ENCODE results near the gene SORL1.
"Not testable (repeated sequence)": the region's sequence is repeated elsewhere in the genome, so short reads cannot be mapped to it uniquely, and the experiment has no call there.

The SORL1 gene, protein sequence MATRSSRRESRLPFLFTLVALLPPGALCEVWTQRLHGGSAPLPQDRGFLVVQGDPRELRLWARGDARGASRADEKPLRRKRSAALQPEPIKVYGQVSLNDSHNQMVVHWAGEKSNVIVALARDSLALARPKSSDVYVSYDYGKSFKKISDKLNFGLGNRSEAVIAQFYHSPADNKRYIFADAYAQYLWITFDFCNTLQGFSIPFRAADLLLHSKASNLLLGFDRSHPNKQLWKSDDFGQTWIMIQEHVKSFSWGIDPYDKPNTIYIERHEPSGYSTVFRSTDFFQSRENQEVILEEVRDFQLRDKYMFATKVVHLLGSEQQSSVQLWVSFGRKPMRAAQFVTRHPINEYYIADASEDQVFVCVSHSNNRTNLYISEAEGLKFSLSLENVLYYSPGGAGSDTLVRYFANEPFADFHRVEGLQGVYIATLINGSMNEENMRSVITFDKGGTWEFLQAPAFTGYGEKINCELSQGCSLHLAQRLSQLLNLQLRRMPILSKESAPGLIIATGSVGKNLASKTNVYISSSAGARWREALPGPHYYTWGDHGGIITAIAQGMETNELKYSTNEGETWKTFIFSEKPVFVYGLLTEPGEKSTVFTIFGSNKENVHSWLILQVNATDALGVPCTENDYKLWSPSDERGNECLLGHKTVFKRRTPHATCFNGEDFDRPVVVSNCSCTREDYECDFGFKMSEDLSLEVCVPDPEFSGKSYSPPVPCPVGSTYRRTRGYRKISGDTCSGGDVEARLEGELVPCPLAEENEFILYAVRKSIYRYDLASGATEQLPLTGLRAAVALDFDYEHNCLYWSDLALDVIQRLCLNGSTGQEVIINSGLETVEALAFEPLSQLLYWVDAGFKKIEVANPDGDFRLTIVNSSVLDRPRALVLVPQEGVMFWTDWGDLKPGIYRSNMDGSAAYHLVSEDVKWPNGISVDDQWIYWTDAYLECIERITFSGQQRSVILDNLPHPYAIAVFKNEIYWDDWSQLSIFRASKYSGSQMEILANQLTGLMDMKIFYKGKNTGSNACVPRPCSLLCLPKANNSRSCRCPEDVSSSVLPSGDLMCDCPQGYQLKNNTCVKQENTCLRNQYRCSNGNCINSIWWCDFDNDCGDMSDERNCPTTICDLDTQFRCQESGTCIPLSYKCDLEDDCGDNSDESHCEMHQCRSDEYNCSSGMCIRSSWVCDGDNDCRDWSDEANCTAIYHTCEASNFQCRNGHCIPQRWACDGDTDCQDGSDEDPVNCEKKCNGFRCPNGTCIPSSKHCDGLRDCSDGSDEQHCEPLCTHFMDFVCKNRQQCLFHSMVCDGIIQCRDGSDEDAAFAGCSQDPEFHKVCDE (N-terminal part only)

DNA sequence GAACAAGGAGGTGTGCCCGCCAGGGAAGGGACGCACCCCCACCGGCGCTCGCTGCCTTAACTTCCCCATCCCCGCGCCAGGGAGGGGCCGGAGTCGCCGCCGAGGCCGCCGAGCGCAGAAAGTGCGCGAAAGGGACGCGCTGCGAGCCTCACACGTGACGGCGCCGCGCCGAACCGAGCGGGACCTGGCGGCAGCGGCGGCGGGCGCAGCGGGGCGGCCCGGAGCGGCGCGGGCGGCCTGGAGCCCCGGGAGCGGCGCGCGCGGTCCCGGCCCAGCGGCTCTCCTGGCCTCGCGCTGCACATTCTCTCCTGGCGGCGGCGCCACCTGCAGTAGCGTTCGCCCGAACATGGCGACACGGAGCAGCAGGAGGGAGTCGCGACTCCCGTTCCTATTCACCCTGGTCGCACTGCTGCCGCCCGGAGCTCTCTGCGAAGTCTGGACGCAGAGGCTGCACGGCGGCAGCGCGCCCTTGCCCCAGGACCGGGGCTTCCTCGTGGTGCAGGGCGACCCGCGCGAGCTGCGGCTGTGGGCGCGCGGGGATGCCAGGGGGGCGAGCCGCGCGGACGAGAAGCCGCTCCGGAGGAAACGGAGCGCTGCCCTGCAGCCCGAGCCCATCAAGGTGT is at the start of gene SORL1:
Gene SORL1 (plus strand): TSS at position 329 of the 623 bp plus-strand sequence. CDS start 18 bp downstream, at position 347.
- peak; percentile 47 for DNase-seq (ENCODE audit: low read depth, low spot score)

DNA sequence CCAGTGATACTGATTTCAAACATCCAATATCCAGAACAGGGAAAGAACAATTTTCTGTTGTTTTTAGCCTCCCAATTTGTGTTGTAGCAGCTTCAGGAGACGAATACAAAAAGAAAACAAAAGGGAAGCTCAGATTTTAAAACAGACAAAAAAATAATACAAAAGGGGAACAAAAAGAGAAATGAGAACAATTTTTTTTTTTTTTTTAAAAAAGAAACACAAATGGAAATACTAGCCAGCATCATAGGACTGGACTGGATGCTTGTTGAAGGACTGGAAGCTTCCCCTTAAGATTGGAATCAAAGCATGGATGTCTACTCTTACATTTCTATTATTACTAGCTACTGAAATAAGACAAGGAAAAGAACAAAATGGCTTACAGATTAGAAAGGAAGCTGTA is 46.5 kb upstream of the SORL1 start:
- no peak for DNase-seq (ENCODE audit: low read depth, low spot score)

DNA sequence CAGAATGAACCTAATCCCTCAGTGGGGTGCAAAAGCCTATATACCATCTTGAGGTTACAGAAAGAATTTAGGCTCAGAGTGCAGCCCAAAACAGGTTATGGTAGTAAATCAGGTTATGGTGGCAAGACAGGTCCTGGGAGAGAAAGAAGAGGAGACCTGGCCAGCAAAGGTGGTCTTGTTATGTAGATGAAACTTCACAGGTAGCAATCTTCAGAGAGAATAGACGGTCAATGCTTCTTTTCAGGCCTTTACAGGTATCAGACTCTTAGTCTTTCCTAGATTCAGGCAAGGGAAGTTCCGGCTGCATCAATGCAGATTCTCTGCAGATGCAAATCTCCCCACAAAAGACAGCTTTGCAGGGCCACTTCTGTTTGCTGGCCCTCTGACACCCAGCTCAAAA is 45.8 kb upstream of the SORL1 start:
- no peak for DNase-seq (ENCODE audit: low read depth, low spot score)

DNA sequence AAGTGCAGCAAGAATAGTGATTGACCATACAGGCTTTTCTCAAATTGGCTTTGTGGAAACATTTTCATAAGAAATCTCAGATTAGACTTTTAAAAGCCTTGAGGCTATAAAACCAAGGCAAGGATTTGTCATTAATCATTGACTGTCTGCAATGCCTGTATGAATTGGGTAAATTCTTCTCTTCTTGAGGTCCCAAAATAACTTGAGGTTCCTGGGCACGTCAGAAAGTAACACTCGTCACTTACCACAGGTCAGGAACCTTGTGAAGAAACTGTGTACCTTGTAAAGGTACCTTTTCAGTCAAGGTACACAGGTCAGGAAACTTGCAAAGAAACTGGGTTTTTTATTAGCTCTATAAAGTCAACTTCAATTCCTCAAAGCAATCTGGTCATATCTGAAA is 43.3 kb upstream of the SORL1 start:
- no peak for DNase-seq (ENCODE audit: low read depth, low spot score)

DNA sequence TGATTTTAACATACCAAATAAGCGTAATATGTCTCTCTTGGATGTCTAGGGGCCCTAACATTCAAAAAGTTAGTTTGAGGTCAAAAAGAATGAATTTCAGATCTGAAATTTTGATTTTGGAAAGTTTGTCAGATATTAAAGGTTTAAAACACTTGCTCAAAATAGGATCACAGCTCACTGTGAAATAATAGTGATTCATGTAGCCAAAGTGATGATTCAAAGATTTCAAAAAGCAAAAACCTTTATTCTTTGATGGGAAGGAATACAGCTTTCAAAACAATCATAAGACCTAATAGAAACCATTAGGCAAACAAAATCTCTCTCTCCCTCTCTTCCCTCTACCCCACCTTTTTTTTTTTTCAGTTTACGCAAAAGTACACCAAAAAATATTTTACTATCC is 42.1 kb upstream of the SORL1 start:
- not testable (repeated sequence) for DNase-seq (ENCODE audit: low read depth, low spot score)

DNA sequence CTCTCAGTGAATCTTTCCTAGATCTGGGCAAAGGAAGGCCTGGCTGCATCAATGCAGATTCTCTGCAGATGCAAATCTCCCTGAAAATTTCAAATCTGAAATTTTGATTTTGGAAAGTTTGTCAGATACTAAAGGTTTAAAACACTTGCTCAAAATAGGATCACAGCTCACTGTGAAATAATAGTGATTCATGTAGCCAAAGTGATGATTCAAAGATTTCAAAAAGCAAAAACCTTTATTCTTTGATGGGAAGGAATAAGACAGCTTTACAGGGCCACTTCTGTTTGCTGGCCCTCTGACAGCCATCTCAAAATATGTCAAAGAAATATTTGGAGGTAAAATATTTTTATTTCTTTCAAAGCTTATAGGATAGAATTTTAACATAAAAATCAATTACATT is 40.8 kb upstream of the SORL1 start:
- DNase-seq (ENCODE audit: low read depth, low spot score) = not testable (repeated sequence)

DNA sequence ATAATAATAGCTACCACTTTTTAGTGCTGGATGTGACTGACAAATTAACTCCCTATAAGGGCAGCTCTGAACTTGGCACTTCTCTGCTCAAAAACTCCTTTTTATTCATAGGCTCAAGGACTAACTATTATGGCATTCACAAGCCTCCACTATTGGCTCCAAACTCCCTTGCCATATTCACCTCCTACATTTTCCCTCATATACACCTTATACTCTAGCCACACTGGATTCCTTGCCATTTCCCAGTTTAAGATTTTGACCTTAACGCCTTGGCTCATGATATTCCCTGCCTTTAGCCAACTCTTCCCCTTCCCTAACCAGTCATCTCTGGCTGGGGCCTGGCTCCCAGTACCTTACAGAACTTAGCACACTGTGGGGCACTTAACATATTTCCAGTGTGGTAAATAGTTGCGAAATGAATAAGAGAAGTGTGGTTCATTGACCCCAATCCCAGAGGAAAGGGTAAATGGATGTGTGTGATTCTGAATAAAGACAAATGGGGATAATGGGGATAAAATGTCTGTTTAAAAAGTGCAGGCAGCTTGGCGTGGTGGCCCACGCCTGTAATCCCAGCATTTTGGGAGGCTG is 40.0 kb upstream of the SORL1 start:
- DNase-seq (ENCODE audit: low read depth, low spot score) = no peak

DNA sequence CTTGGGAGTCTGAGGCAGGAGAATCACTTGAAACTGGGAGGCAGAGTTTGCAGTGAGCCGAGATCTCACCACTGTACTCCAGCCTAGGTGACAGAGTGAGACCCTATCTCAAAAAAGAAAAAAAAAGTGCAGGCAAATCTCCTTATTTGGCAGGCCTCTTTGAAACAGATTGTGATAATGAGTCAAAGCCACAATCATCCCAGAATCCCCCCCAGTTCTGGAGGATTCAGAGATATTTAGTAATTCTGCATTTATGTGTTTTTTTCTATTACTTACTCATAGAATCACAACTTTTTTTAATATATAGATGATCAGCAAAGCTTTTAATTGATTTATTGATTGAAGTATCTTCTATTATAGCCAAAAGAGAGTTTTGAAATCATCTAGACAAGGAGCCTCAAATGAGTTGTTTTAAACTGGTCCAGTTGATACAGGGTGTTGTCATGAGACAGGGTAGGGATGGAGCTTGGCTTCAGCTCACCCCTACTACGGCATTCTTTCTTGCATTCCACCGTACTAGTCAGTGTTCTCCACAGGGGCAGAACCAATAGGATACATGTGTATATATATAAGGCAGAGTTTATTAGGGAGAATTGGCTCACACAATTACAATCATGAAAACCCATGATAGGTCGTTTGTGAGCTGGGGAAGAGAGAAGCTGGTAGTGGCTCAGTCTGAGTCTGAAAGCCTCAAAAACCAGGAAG is 39.3 kb upstream of the SORL1 start:
- DNase-seq (ENCODE audit: low read depth, low spot score) = no peak

DNA sequence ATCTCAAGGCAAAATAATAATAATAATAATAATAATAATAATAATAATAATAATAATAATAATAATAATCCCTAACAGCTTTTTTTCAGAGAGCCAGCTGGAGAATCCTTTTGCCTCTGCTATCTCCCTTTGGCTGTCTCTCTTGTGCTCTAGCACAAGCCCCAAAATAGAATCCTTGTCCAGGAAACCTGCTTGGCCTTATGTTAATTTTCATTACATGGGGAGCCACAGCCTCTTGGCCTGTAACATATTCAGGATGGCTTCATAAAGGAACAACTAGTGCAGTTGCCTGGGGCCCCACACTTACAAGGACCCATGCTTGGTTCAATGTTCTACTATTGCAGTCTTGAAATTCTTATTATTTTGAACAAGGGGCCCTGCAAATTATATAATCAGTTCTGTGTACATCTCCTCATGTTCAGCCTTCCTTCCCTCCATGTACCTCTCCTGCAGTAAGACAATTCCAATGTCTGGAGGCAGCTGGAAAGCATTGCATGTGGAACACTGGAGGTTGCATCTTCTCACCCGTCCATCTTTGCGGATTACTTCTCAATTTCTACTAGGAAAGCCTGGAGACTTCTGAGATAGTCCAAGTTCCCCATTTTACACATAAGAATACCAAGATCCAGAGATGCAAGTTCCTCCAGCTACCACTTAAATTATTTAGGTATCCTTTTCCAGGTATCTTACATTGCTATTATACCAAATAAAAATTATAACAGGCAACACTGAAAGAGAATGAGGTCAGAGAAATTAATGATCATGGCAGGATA is 37.8 kb upstream of the SORL1 start:
- no peak for DNase-seq (ENCODE audit: low read depth, low spot score)

DNA sequence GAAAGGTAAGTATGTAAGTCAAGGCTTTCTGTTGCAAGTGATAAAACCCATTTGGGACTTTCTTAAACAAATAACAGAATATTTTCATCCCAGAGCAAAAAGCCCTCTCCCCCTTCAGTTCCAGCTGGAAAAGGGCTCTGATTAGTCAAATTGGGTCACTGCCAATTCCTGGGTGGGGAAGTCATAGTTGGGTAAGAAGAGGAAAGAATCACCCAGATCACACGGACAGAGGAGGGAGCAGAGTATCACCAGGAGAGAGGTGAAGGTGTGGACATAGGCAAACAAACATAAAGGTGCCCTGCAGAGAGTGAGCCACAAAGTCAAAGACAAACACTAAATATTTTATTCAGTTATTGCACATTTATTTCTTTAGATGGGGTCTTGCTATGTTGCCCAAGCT is 36.3 kb upstream of the SORL1 start:
- DNase-seq (ENCODE audit: low read depth, low spot score) = no peak

DNA sequence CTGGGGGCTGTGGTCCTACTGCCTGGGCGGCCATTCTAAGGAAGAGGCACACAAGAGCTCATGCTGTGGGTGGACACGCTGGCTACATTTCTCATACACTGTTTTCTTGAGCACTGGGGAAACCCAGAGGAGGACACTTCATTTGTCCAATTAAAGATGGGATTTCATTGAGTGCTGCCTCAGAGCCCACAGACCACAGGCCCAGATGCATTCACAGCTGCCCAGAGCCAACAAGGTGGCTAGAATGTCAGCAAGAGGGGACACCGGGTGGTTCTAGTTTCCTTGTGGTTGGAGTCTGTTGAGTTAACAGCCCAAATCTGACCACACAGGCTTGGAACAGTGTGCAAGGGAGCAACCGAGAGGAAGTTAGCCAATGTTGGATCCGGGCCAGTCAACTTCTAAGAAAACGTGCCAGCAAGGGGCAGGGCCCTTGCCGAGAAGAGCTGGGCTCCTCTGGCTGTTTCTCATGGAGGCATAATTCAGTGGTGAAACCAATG is 35.0 kb upstream of the SORL1 start:
- DNase-seq (ENCODE audit: low read depth, low spot score) = no peak

DNA sequence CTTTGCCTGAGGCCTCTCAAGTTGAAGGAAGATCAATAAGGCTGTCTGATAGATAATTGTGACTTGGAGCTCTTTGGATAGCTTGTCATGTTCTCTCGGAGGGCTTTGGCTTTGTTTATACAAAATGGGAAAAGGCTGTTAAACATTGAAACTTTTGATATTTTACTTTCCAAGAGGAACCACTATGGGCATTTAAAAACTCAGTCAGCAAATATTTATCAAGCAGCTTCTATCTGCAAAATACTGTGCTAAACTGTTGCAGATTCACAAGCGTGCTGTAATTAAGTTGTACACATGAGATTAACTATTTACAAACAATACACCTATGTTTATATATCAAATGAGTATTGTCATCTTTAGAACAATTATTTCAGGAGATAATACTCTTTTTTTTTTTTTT is 34.5 kb upstream of the SORL1 start:
- DNase-seq (ENCODE audit: low read depth, low spot score) = no peak

DNA sequence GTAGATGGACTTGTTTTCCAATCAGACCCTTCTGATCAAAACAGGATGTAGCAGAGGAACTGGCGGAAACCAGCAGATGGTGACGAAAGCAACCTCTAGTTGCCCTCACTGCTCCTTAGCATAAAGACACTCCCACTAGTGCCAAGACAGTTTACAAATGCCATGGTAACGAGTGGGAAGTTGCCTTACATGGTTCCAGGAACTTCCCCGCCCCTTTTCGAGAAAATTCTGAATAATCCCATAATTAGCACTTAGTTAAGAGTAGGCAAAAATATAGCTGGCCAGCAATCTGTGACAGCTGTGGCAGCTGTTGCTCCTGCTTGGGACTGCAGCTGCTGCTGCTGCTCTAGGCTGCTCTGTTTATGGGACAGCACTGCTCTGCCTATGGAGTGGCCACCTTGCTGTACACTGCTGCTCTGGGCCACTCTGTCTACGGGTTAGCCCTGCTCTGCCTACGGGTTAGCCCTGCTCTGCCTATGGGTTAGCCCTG is 33.4 kb upstream of the SORL1 start:
- no peak for DNase-seq (ENCODE audit: low read depth, low spot score)

DNA sequence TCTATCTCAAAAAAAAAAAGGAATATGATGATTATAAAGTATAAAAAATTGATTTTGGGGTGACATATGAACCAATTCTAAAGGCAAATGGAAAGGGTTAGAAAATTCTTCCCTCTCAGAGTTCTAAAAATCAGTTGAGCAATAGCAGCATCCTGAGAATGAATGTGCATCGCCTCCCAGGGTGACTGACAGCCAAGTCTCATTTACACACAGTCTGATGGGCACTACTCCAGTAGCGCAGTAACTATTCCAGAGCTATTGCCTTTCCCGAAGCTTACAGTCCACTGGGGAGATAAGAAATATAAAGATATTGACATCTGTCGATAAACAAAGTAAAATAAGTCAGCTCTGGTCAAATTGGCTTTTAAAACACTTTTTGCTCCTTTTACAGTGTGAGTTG is 32.3 kb upstream of the SORL1 start:
- no peak for DNase-seq (ENCODE audit: low read depth, low spot score)

DNA sequence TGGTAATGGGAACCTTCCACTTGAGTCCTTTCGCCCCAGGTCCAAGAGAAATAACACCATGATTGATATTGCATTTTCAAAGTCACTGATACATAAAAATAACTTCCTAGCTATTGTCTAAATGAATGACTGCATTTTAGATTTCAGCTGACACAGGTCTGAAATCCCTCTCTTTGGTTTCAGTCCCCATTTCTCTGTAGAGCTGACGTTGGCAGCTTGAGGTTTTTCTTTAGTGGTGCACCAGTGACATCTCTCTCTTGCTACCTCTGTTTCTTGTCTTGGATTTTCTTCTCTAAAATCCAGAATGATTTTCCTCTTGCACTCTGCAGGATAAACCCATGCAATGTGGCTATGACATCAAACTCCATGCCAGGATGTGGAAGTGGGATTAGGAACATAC is 31.7 kb upstream of the SORL1 start:
- DNase-seq (ENCODE audit: low read depth, low spot score) = no peak

DNA sequence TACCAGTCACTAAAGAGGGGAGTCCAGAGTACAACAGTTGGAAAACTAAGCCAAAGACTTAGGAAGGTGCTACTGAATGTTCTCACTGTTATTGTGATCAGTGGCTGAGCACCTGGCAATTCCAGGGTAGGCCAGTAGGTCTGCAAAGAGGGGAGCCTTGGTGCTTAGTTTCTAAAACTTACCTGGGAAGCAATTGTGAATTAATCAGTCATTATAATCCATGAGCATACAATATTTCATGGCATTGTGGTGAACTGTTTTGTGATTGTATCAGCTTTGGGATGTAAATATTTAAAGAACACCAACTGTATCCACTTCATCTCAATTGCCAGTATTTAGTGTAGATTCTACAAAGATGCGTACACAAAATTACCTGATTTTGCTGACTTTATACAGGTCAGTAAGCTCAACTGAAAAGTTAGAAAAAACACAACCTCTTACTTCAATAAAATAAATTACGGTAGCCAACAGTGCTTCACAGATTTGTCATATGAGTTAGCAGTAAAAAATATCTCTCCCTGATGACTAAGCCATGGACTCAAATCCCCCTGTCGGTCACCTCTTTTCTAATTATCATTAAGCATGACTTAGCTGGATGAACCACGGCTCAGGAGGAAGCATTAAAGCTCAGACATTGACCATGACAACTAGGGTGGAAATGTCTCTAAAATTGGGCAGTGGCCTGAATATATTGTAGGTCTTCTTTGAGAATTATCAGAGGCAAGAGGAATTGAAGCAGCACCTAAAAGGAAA is 30.8 kb upstream of the SORL1 start:
- DNase-seq (ENCODE audit: low read depth, low spot score) = no peak

DNA sequence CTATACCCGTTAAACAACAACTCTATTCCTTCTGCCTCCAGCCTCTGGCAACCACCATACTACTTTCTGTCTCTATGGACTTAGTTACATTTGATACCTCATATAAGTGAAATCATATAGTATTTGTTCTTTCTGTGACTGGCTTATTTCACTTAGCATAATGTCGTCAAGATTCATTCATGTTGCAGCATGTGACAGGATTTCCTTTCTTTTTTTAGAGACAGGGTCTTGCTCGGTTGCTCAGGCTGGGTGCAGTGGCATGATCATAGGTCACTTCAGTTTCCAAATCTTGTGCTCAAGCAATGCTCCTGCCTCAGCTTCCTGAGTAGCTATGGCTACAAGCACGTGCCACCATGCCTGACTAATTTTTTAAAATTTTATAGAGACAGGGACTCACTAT is 29.4 kb upstream of the SORL1 start:
- no peak for DNase-seq (ENCODE audit: low read depth, low spot score)

DNA sequence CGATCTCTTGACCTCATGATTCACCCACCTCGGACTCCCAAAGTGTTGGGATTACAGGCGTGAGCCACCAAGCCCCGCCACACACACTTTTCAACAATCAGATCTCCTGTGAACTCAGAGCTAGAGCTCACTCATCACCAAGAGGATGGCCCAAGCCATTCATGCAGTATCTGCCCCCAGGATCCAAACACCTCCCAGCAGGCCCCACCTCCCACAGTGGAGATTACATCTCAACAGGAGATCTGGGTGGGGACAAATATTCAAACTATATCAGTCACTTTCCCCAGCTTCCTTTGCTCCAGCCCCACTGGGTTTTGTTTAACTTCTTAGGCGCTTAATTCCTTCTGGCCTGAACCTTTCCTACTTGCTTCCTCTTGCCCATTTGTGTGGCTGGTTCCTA is 26.3 kb upstream of the SORL1 start:
- no peak for DNase-seq (ENCODE audit: low read depth, low spot score)
